ENCODE measurements around the gene SRSF9.

Gene SRSF9

GRCh38 chr12:120439646-120440247 lies 29.8 kb downstream of the SRSF9 start:
- H3K27ac ChIP-seq (ENCODE audit: low read length) = no peak overlapping the region
- H4K20me1 ChIP-seq (ENCODE audit: insufficient read depth, low read length) = peaks cover 5% of the 10 kb centered on the region; the same call in 1 of the 2 replicates
- TF ChIP-seq EZH2phosphoT487 (IDR thresholded peaks at IDR 0.05; ENCODE audit: low read depth) = no peak
- peak; percentile 74 for TF ChIP-seq CTCF (IDR thresholded peaks at IDR 0.05; ENCODE audit: low read depth, low read length)
- H3K79me2 ChIP-seq (ENCODE audit: low read length) = peaks cover 61% of the 10 kb centered on the region
- no peaks in the 10 kb centered on the region for H3K27me3 ChIP-seq (ENCODE audit: low read depth, low read length)
- H3K9me3 ChIP-seq (ENCODE audit: insufficient read depth, low read length) = no peaks in the 10 kb centered on the region
- 0 out of 2 replicates have a peak overlapping the region, but pooled peaks have one; percentile 17 for H3K9ac ChIP-seq (ENCODE audit: low read length)
- no peak overlapping the region for H2AFZ ChIP-seq (ENCODE audit: low read depth, low read length)
- peaks cover 17% of the 10 kb centered on the region for H3K4me1 ChIP-seq (ENCODE audit: low read length)
- peak overlapping the region; percentile 91 for H3K4me2 ChIP-seq (ENCODE audit: low read length)
- peaks cover 17% of the 10 kb centered on the region for H3K36me3 ChIP-seq (replicated peaks; ENCODE audit: low read depth, low read length)
- H3K4me3 ChIP-seq (ENCODE audit: low read length) = peak overlapping the region; percentile 56

DNA sequence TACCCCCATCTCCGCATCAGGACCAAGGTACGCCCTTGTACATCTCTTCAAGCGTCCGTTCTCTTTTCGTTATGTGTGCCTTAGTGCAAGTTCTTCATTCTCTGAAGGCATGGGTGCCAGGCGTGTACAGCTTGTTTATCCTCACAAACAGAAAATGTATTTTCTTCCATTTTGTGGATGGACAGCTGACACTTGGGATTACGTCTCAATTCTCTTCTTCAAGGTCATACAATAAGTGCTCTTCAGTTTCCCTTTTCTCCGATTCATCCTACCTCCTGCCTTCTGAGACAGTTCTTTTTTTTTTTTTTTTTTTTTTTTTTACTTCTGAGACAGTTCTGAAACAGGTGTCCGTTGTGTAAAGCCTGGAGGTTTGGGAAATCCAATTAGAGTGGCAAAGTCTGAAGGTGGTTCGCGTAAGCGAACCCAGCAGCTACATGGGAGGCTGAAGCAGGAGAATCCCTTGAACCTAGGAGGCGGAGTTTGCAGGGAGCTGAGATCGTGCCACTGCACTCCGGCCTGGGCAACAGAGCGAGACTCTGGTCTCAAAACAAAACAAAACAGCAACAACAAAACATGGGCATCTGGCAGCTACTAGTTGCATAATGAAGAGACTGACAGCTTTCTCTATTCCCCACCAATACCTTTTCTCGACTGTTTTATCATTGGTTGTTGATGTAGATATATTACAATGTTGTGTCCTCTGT lies 30.9 kb downstream of the SRSF9 start:
- H3K9me3 ChIP-seq (ENCODE audit: insufficient read depth, low read length) = no peaks in the 10 kb centered on the region
- peak overlapping the region; percentile 91 for H3K4me2 ChIP-seq (ENCODE audit: low read length)
- H3K9ac ChIP-seq (ENCODE audit: low read length) = peak overlapping the region; percentile 72
- no peaks in the 10 kb centered on the region for H3K27me3 ChIP-seq (ENCODE audit: low read depth, low read length)
- H3K79me2 ChIP-seq (ENCODE audit: low read length) = peaks cover 50% of the 10 kb centered on the region
- H3K4me3 ChIP-seq (ENCODE audit: low read length) = peak overlapping the region; percentile 97
- H4K20me1 ChIP-seq (ENCODE audit: insufficient read depth, low read length) = peaks cover 5% of the 10 kb centered on the region; the same call in 1 of the 2 replicates
- peak overlapping the region; percentile 42 for H3K27ac ChIP-seq (ENCODE audit: low read length)
- no peak overlapping the region for H2AFZ ChIP-seq (ENCODE audit: low read depth, low read length)
- peaks cover 9% of the 10 kb centered on the region for H3K36me3 ChIP-seq (replicated peaks; ENCODE audit: low read depth, low read length)
- TF ChIP-seq EZH2phosphoT487 (IDR thresholded peaks at IDR 0.05; ENCODE audit: low read depth) (no peak), CTCF (IDR thresholded peaks at IDR 0.05; ENCODE audit: low read depth, low read length) (no peak)
- peaks cover 15% of the 10 kb centered on the region for H3K4me1 ChIP-seq (ENCODE audit: low read length)

GRCh38 chr12:120437735-120438494 lies 31.6 kb downstream of the SRSF9 start, which contains the start of gene COX6A1:
Gene COX6A1 (plus strand): TSS chr12:120438113. CDS start chr12:120438127, 14 bp downstream.
- H3K27ac ChIP-seq (ENCODE audit: low read length) = peak within 1 kb of the TSS; percentile 47
- H3K4me3 ChIP-seq (ENCODE audit: low read length) = peak within 1 kb of the TSS; percentile 97
- H3K9ac ChIP-seq (ENCODE audit: low read length) = peak within 1 kb of the TSS; percentile 85
- H3K36me3 ChIP-seq (replicated peaks; ENCODE audit: low read depth, low read length) = peaks cover 7% of the 10 kb centered on the region
- peak within 1 kb of the TSS; percentile 98 for H2AFZ ChIP-seq (ENCODE audit: low read depth, low read length)
- H3K27me3 ChIP-seq (ENCODE audit: low read depth, low read length) = no peaks in the 10 kb centered on the region
- peaks cover 5% of the 10 kb centered on the region; the same call in 1 of the 2 replicates for H4K20me1 ChIP-seq (ENCODE audit: insufficient read depth, low read length)
- no peaks in the 10 kb centered on the region for H3K9me3 ChIP-seq (ENCODE audit: insufficient read depth, low read length)
- H3K4me2 ChIP-seq (ENCODE audit: low read length) = peak within 1 kb of the TSS; percentile 98
- TF ChIP-seq EZH2phosphoT487 (IDR thresholded peaks at IDR 0.05; ENCODE audit: low read depth) (no peak), CTCF (IDR thresholded peaks at IDR 0.05; ENCODE audit: low read depth, low read length) (no peak)
- peaks cover 18% of the 10 kb centered on the region for H3K4me1 ChIP-seq (ENCODE audit: low read length)
- H3K79me2 ChIP-seq (ENCODE audit: low read length) = peaks cover 43% of the 10 kb centered on the region
